HCT116 (cell line): ENCODE measurements around the gene FLNC. TPM values are rescaled to one million over a fixed set of nuclear protein-coding genes. Genes with fewer than 3 reads are reported as not detected.

ENCODE experiments used
- ATAC-seq: fragments of 200-7000 bp; cut with Tn5 transposase; 2 replicates; pipeline ENCODE4 v1.9.1; 2020; ENCODE audit warnings: mild to moderate bottlenecking, moderate library complexity
- BruUV-seq: library from RNA; stranded (reverse); fragments of 400-500 nt; replicated peaks from 2 replicates; lab custom pipeline; 2021; lab: Mats Ljungman, UMichigan
- CTCF ChIA-PET: fragments of 300-600 bp; sonication (Branson Sonifier 250); formaldehyde crosslinking; loops from one replicate; lab custom pipeline; 2021; ENCODE audit warnings: antibody characterized with exemption; lab: Charles Lee
- POLR2A ChIA-PET: fragments of 300-600, 350-600 bp; sonication (Branson Sonifier 250); formaldehyde crosslinking; loops from one replicate; lab custom pipeline; 2021; ENCODE audit warnings: antibody characterized with exemption; lab: Charles Lee
- RAD21 ChIA-PET, 2 experiments: fragments of 300-600 bp; sonication (Branson Sonifier 250); formaldehyde crosslinking; loops; one replicate each; lab custom pipeline; 2023; ENCODE audit warnings: low total read pairs in 2 of 2; ENCODE audit not compliant: uncharacterized antibody in 2 of 2, unreplicated experiment in 2 of 2, low non-redundant PET in 1 of 2; lab: Charles Lee
- DNase-seq: peaks from one replicate; pipeline ENCODE4 v3.0.0-alpha.2; 2010; ENCODE audit warnings: low read depth, low spot score
- H2AFZ ChIP-seq: fragments of 200-600 bp; shearing (Covaris generic), sonication (generic); 2 replicates; pipeline ENCODE4 v1.6.1; 2017; ENCODE audit warnings: low read depth, mixed run types, mixed read lengths, antibody characterized with exemption, low read length; ENCODE audit not compliant: poor library complexity, severe bottlenecking
- H3K27ac ChIP-seq: 2 replicates; pipeline ENCODE4 v1.5.1; 2012; ENCODE audit warnings: low read depth, low read length
- H3K27me3 ChIP-seq: fragments of 200-600 bp; sonication (generic); 2 replicates; pipeline ENCODE4 v1.6.1; 2016; ENCODE audit warnings: mixed run types, low read length, mixed read lengths; ENCODE audit not compliant: insufficient read depth
- H3K36me3 ChIP-seq, 2 experiments: fragments of 200-500 bp in 1 of 2; fragments of 200-600 bp in 1 of 2; sonication (Bioruptor generic) in 1 of 2; sonication (generic) in 1 of 2; 2 replicates each; pipeline versions ENCODE4 v1.5.1 to v1.6.1; 2014 to 2016; ENCODE audit warnings: low read length in 2 of 2, inconsistent platforms in 1 of 2, mixed read lengths in 1 of 2, mixed run types in 1 of 2; ENCODE audit not compliant: insufficient read depth in 2 of 2, control insufficient read depth in 1 of 2
- H3K4me1 ChIP-seq, 2 experiments: fragments of 200-600 bp in 1 of 2; sonication (generic) in 1 of 2; 2 replicates each; pipeline versions ENCODE4 v1.5.1 to v1.6.1; 2012 to 2017; ENCODE audit warnings: low read length in 2 of 2, inconsistent platforms in 1 of 2, mild to moderate bottlenecking in 1 of 2, mixed read lengths in 1 of 2, mixed run types in 1 of 2, moderate library complexity in 1 of 2; ENCODE audit not compliant: insufficient read depth in 2 of 2, control insufficient read depth in 1 of 2
- H3K4me2 ChIP-seq: fragments of 200-600 bp; sonication (generic); 2 replicates; pipeline ENCODE4 v1.6.1; 2017; ENCODE audit warnings: mixed run types, low read length, mixed read lengths
- H3K4me3 ChIP-seq, 2 experiments: fragments of 200-600 bp in 1 of 2; sonication (generic) in 1 of 2; replicated peaks in 1 of 2; 2 replicates each; pipeline ENCODE4 v1.5.1; 2011 to 2016; ENCODE audit warnings: low read length in 2 of 2, control low read depth in 1 of 2, low read depth in 1 of 2, mild to moderate bottlenecking in 1 of 2, mixed read lengths in 1 of 2, mixed run types in 1 of 2
- H3K79me2 ChIP-seq: fragments of 200-600 bp; sonication (generic); 2 replicates; pipeline ENCODE4 v1.6.1; 2017; ENCODE audit warnings: mild to moderate bottlenecking, mixed run types, low read length, moderate library complexity, mixed read lengths; ENCODE audit not compliant: insufficient read depth
- H3K9ac ChIP-seq: fragments of 200-600 bp; sonication (generic); 2 replicates; pipeline ENCODE4 v1.6.1; 2016; ENCODE audit warnings: low read length, mixed read lengths
- H3K9me2 ChIP-seq: fragments of 200-600 bp; sonication (generic), shearing (Covaris generic); 2 replicates; pipeline ENCODE4 v1.6.1; 2017; ENCODE audit warnings: mixed run types, mild to moderate bottlenecking, moderate library complexity; ENCODE audit not compliant: insufficient read depth
- H3K9me3 ChIP-seq, 2 experiments: fragments of 200-500 bp in 1 of 2; fragments of 200-600 bp in 1 of 2; sonication (Bioruptor generic) in 1 of 2; sonication (generic) in 1 of 2; 2 replicates each; pipeline ENCODE4 v1.6.1; 2014 to 2017; ENCODE audit warnings: low read length in 2 of 2, mixed read lengths in 2 of 2, inconsistent platforms in 1 of 2, low read depth in 1 of 2, mild to moderate bottlenecking in 1 of 2, mixed run types in 1 of 2, moderate library complexity in 1 of 2; ENCODE audit not compliant: control insufficient read depth in 1 of 2, insufficient read depth in 1 of 2
- H4K20me1 ChIP-seq: fragments of 200-600 bp; sonication (generic), shearing (Covaris generic); 2 replicates; pipeline ENCODE4 v1.6.1; 2017; ENCODE audit warnings: mixed run types, mild to moderate bottlenecking, moderate library complexity; ENCODE audit not compliant: insufficient read depth
- CBX3 ChIP-seq: IDR thresholded peaks from 2 replicates; pipeline ENCODE4 v1.6.1; 2012; ENCODE audit warnings: low read depth
- CEBPB ChIP-seq: IDR thresholded peaks from 2 replicates; pipeline ENCODE4 v1.6.1; 2012; ENCODE audit warnings: low read depth
- EGR1 ChIP-seq: IDR thresholded peaks from 2 replicates; pipeline ENCODE4 v1.6.1; 2012; ENCODE audit warnings: low read depth
- ELF1 ChIP-seq: IDR thresholded peaks from 2 replicates; pipeline ENCODE4 v1.6.1; 2012; ENCODE audit warnings: low read depth, borderline replicate concordance
- EZH2 ChIP-seq: fragments of 200-600 bp; sonication (generic); IDR thresholded peaks from 2 replicates; pipeline ENCODE4 v1.6.1; 2017; ENCODE audit warnings: antibody characterized with exemption, mixed run types
- MAX ChIP-seq: IDR thresholded peaks from 2 replicates; pipeline ENCODE4 v1.6.1; 2012
- POLR2A ChIP-seq: IDR thresholded peaks from 2 replicates; pipeline ENCODE4 v1.7.0; 2011; ENCODE audit warnings: borderline replicate concordance; ENCODE audit not compliant: insufficient read depth, insufficient read length; ENCODE audit errors: extremely low read depth
- POLR2AphosphoS5 ChIP-seq: IDR thresholded peaks from 2 replicates; pipeline ENCODE4 v1.6.1; 2011; ENCODE audit warnings: mild to moderate bottlenecking, low read depth, low read length, moderate library complexity
- RAD21 ChIP-seq: IDR thresholded peaks from 2 replicates; pipeline ENCODE4 v1.6.1; 2012; ENCODE audit warnings: low read depth, mild to moderate bottlenecking
- SIN3A ChIP-seq: IDR thresholded peaks from 2 replicates; pipeline ENCODE4 v1.6.1; 2012; ENCODE audit warnings: low read depth
- SRF ChIP-seq: IDR thresholded peaks from 2 replicates; pipeline ENCODE4 v1.6.1; 2012; ENCODE audit warnings: low read depth
- intact Hi-C: fragments of 100-400 bp; cut with micrococcal nuclease; formaldehyde crosslinking; loops from 2 replicates; pipeline ENCODE4 v1.10.0; 2022
- total RNA-seq: library from RNA; stranded (reverse); gene quantifications from one replicate; pipeline ENCODE4 v1.2.1, GENCODE V29; 2021; ENCODE audit not compliant: unreplicated experiment
- TF ChIP-seq, protein P1 (sequence below): IDR thresholded peaks from 2 replicates; pipeline ENCODE4 v1.6.1; 2012; ENCODE audit warnings: low read depth

FLNC gene
- total RNA-seq, 1 experiment from 2014 or later: 42.8 TPM

GRCh38 chr7:128833148-128833945, 3.1 kb downstream of the FLNC start:
- Histone ChIP-seq H3K4me3 (no peak overlapping the region), H3K9ac (no peak overlapping the region), H3K27ac (no peak overlapping the region)
- TF ChIP-seq EGR1 (no peak), ELF1 (no peak), CBX3 (no peak), SRF (no peak), MAX (no peak), SIN3A (no peak), POLR2A (no peak), EZH2 (no peak), CEBPB (no peak), POLR2AphosphoS5 (no peak), RAD21 (no peak)
- TF ChIP-seq, protein P1, sequence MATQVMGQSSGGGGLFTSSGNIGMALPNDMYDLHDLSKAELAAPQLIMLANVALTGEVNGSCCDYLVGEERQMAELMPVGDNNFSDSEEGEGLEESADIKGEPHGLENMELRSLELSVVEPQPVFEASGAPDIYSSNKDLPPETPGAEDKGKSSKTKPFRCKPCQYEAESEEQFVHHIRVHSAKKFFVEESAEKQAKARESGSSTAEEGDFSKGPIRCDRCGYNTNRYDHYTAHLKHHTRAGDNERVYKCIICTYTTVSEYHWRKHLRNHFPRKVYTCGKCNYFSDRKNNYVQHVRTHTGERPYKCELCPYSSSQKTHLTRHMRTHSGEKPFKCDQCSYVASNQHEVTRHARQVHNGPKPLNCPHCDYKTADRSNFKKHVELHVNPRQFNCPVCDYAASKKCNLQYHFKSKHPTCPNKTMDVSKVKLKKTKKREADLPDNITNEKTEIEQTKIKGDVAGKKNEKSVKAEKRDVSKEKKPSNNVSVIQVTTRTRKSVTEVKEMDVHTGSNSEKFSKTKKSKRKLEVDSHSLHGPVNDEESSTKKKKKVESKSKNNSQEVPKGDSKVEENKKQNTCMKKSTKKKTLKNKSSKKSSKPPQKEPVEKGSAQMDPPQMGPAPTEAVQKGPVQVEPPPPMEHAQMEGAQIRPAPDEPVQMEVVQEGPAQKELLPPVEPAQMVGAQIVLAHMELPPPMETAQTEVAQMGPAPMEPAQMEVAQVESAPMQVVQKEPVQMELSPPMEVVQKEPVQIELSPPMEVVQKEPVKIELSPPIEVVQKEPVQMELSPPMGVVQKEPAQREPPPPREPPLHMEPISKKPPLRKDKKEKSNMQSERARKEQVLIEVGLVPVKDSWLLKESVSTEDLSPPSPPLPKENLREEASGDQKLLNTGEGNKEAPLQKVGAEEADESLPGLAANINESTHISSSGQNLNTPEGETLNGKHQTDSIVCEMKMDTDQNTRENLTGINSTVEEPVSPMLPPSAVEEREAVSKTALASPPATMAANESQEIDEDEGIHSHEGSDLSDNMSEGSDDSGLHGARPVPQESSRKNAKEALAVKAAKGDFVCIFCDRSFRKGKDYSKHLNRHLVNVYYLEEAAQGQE: no peak
- TF ChIP-seq, all 23 proteins: peak for 0
- DNase-seq (no peak), ATAC-seq (no peak)
- intact Hi-C loops: no loop called here
- Histone ChIP-seq H3K4me1 (peaks cover 16 to 53% of the 10 kb centered on the region in 2 experiments), H3K27me3 (no peaks in the 10 kb centered on the region), H2AFZ (no peak overlapping the region), H3K36me3 (peaks cover 0 to 8% of the 10 kb centered on the region in 2 experiments; a peak in 1 of 4 replicates), H3K79me2 (peaks cover 18% of the 10 kb centered on the region; the same call in 1 of the 2 replicates), H3K9me3 (no peaks in the 10 kb centered on the region), H4K20me1 (no peaks in the 10 kb centered on the region), H3K9me2 (no peaks in the 10 kb centered on the region), H3K4me2 (no peak overlapping the region)
- POLR2A ChIA-PET: no interaction called here
- RAD21 ChIA-PET: no interaction called here
- CTCF ChIA-PET: interaction anchor here (1.2 kb wide), 1 partner anchor 9 kb away, joined by 11 read pairs; no protein-coding TSS in a partner anchor
- BruUV-seq: no TSS peak
